Esophagus muscularis mucosa (tissue), 4 donors: ENCODE measurements around the gene CHCHD1. TPM values are rescaled to one million over a fixed set of nuclear protein-coding genes. Genes with fewer than 3 reads are reported as not detected.

ENCODE experiments used
- DNase-seq: peaks from one replicate; pipeline ENCODE4 v3.0.0-alpha.2; 2017; ENCODE audit errors: extremely low spot score
- H3K27ac ChIP-seq, 4 donors: fragments of 200-600 bp; sonication (generic); replicated peaks in 1 of 4; 1 replicate in 3 of 4; 2 replicates in 1 of 4; pipeline ENCODE4 v1.5.1; 2016 to 2019; ENCODE audit warnings: mild to moderate bottlenecking in 1 of 4
- H3K27me3 ChIP-seq, 4 donors: fragments of 200-600 bp; sonication (generic); one replicate each; pipeline versions ENCODE4 v1.5.1 to v1.6.0; 2016 to 2019
- H3K36me3 ChIP-seq, 4 donors: fragments of 200-600 bp; sonication (generic); one replicate each; pipeline ENCODE4 v1.5.1; 2016 to 2019
- H3K4me1 ChIP-seq, 4 donors: fragments of 200-600 bp; sonication (generic); one replicate each; pipeline ENCODE4 v1.5.1; 2016 to 2019
- H3K4me3 ChIP-seq, 4 donors: fragments of 200-600 bp; sonication (generic); 1 replicate in 2 of 4; 2 replicates in 2 of 4; pipeline ENCODE4 v1.5.1; 2016 to 2019; ENCODE audit warnings: mild to moderate bottlenecking in 4 of 4, moderate library complexity in 1 of 4
- H3K9me3 ChIP-seq, 4 donors: fragments of 200-600 bp; sonication (generic); 1 replicate in 3 of 4; 2 replicates in 1 of 4; pipeline ENCODE4 v1.5.1; 2016 to 2019
- CTCF ChIP-seq, 3 experiments: fragments of 200-600 bp in 2 of 3; fragments of 450-650 bp in 1 of 3; sonication (generic) in 2 of 3; IDR thresholded peaks; one replicate each; pipeline ENCODE4 v1.5.1; 2017 to 2019; ENCODE audit warnings: antibody characterized with exemption in 3 of 3, mild to moderate bottlenecking in 2 of 3, moderate library complexity in 1 of 3
- EP300 ChIP-seq: sonication (generic); formaldehyde crosslinking; IDR thresholded peaks from one replicate; pipeline ENCODE4 v1.6.1; 2017; ENCODE audit warnings: antibody characterized with exemption
- POLR2A ChIP-seq: fragments of 450-650 bp; IDR thresholded peaks from one replicate; pipeline ENCODE4 v1.6.1; 2017; ENCODE audit warnings: antibody characterized with exemption, moderate library complexity, mild to moderate bottlenecking, low read depth
- POLR2AphosphoS5 ChIP-seq, 2 donors: sonication (generic); formaldehyde crosslinking; IDR thresholded peaks; one replicate each; pipeline ENCODE4 v1.6.1; 2017; ENCODE audit warnings: antibody characterized with exemption in 2 of 2
- WGBS: methylation state at CpG from one replicate; pipeline ENCODE4 v1.1.5; 2018; 5-methylcytosine and 5-hydroxymethylcytosine counted together
- intact Hi-C: fragments of 100-400 bp; cut with DNase I; formaldehyde crosslinking; loops from one replicate; pipeline ENCODE4 v1.15.1; 2023
- total RNA-seq, 4 donors: library from RNA; depleted of rRNA; stranded (reverse); fragments of >200 nt; gene quantifications; one replicate each; pipeline versions ENCODE4 v1.1.0 to v1.2.1, GENCODE V29; 2016

Gene CHCHD1
- total RNA-seq, 4 donors from 2014 or later = 14.9 to 32.0 (median 25.6) TPM

- no peak overlapping the region for H3K27ac ChIP-seq
- intact Hi-C loops = no loop called here
- DNase-seq = no peak
- H3K27me3 ChIP-seq = no peaks in the 10 kb centered on the region
- TF ChIP-seq POLR2A = no peak
- TF ChIP-seq CTCF (IDR thresholded peaks at IDR 0.05) = no peak
- TF ChIP-seq EP300 = no peak
- TF ChIP-seq POLR2AphosphoS5 (IDR thresholded peaks at IDR 0.05) = no peak
- peaks cover 44 to 55% (median 50%) of the 10 kb centered on the region in 4 donors for H3K4me1 ChIP-seq
- 91% methylated on average over 5 of the region's 5 CpGs for WGBS
- no peaks in the 10 kb centered on the region for H3K9me3 ChIP-seq
- H3K36me3 ChIP-seq = peaks cover 4 to 52% (median 40%) of the 10 kb centered on the region in 4 donors
- no peak overlapping the region for H3K4me3 ChIP-seq
Measured at GRCh38 chr10:73779018-73779417, 2.8 kb upstream of the CHCHD1 start.

DNA sequence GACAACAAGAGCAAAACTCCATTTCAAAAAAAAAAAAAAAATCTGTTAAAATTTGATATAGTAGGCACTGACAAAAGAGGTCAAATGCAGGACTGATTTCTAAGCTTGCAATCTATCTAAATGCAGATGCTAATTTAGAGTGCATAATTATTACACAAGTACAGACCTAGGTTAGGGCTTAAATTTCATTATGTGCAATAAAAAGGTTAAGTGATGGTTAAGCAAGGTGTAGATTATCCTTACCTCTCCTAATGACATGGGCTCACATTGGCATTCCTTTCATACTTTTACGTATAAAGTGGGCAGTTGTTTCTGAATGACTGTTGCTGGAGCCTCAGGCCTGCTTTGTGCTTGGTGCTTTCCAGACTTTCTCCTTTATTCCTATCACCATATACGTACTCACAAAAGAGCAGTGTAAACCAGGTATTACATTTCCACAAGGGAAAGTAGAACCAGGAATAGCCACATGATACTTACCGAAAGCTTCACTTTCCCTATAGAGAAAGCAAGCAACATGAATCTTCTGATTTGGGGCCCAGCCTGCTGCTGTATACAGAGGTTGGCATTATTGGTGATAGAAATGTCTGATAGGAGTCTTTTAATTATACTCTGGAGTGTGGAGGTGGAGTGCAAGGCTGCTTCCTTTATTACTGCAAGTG is 2.2 kb upstream of the CHCHD1 start:
- intact Hi-C loops = no loop called here
- Histone ChIP-seq H3K27ac (no peak overlapping the region), H3K4me3 (no peak overlapping the region), H3K4me1 (peaks cover 39 to 54% (median 49%) of the 10 kb centered on the region in 4 donors), H3K9me3 (no peaks in the 10 kb centered on the region), H3K36me3 (peaks cover 4 to 52% (median 40%) of the 10 kb centered on the region in 4 donors), H3K27me3 (no peaks in the 10 kb centered on the region)
- no peak for DNase-seq
- 71% methylated on average over 3 of the region's 3 CpGs for WGBS
- TF ChIP-seq POLR2A = no peak
- no peak for TF ChIP-seq POLR2AphosphoS5 (IDR thresholded peaks at IDR 0.05)
- no peak for TF ChIP-seq EP300
- no peak for TF ChIP-seq CTCF (IDR thresholded peaks at IDR 0.05)

DNA sequence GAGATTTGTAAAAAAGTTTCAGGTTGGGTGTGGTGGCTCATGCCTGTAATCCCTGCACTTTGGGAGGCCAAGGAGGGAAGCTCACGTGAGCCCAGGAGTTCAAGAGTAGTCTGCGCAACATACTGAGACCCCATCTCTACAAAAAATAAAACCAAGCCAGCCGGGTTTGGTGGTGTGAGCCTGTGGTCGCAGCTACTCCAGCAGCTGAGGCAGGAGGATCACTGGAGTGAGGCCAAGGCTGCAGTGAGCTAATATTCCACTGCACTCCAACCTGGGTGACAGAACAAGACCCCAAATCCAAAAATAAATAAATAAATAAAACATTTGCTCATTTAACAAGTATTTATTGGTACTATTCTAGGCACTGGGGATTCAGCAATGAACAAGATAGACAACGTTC is 1.5 kb upstream of the CHCHD1 start:
- TF ChIP-seq EP300 (no peak), POLR2A (no peak), POLR2AphosphoS5 (IDR thresholded peaks at IDR 0.05) (no peak), CTCF (IDR thresholded peaks at IDR 0.05) (no peak)
- no peak for DNase-seq
- 80% methylated on average over 5 of the region's 5 CpGs for WGBS
- H3K36me3 ChIP-seq = peaks cover 4 to 49% (median 38%) of the 10 kb centered on the region in 4 donors
- intact Hi-C loops = no loop called here
- no peaks in the 10 kb centered on the region for H3K9me3 ChIP-seq
- peak overlapping the region in 1 of 4 donors; percentile 98 for H3K4me3 ChIP-seq
- no peak overlapping the region for H3K27ac ChIP-seq
- no peaks in the 10 kb centered on the region for H3K27me3 ChIP-seq
- peaks cover 37 to 52% (median 47%) of the 10 kb centered on the region in 4 donors for H3K4me1 ChIP-seq

DNA sequence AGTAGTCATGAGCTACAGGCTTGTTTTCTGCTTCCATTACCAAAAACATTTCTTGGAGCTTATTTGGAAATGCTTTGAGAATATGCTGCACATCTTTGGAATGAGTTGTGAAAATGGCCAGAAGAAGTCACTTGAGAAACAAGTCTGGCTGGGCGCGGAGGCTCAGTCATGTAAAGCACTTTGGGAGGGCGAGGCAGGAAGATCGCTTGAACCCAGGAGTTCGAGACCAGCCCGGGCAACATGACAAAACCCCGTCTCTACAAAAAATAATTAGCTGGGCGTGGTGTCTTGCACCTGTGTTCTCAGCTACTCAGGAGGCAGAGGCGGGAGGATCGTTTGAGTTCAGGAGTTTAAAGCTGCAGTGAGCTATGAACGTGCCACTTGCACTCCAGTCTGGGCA is 882 bp upstream of the CHCHD1 start:
- Histone ChIP-seq H3K36me3 (peaks cover 4 to 43% (median 32%) of the 10 kb centered on the region in 4 donors), H3K9me3 (no peaks in the 10 kb centered on the region), H3K27me3 (no peaks in the 10 kb centered on the region), H3K4me3 (peak overlapping the region; percentile 71 to 98 (median 90)), H3K4me1 (peaks cover 33 to 48% (median 43%) of the 10 kb centered on the region in 4 donors), H3K27ac (peak overlapping the region; percentile 89 to 96 (median 92))
- TF ChIP-seq EP300 (no peak), POLR2A (no peak), CTCF (IDR thresholded peaks at IDR 0.05) (no peak), POLR2AphosphoS5 (IDR thresholded peaks at IDR 0.05) (no peak)
- intact Hi-C loops = no loop called here
- 31% methylated on average over 11 of the region's 11 CpGs for WGBS
- no peak for DNase-seq

GRCh38 chr10:73781548-73781878 is 335 bp upstream of the CHCHD1 start:
- H3K27ac ChIP-seq = peak overlapping the region; percentile 89 to 96 (median 92)
- H3K9me3 ChIP-seq = no peaks in the 10 kb centered on the region
- peaks cover 4 to 38% (median 28%) of the 10 kb centered on the region in 4 donors for H3K36me3 ChIP-seq
- DNase-seq = no peak
- intact Hi-C loops = no loop called here
- H3K4me1 ChIP-seq = peaks cover 36 to 53% (median 46%) of the 10 kb centered on the region in 4 donors
- H3K27me3 ChIP-seq = no peaks in the 10 kb centered on the region
- TF ChIP-seq CTCF (IDR thresholded peaks at IDR 0.05) (no peak), POLR2A (no peak), EP300 (no peak), POLR2AphosphoS5 (IDR thresholded peaks at IDR 0.05) (no peak)
- peak overlapping the region; percentile 71 to 98 (median 90) for H3K4me3 ChIP-seq
- WGBS = under 1% methylated on average over 14 of the region's 14 CpGs
